ENCODE results near the gene LRRC4C. TPM values are rescaled to one million over a fixed set of nuclear protein-coding genes. Genes with fewer than 3 reads are reported as not detected.
"Not testable (repeated sequence)": the region's sequence is repeated elsewhere in the genome, so short reads cannot be mapped to it uniquely, and the experiment has no call there.

The LRRC4C gene
- total and polyA plus RNA-seq, 10 of the 15 experiments (the other 5 are each of a cell fraction or from before 2014, with no cell fraction given), result 1.5 TPM; not detected in 9

- H3K36me3 ChIP-seq (ENCODE audit: control insufficient read depth in 2 of 2, insufficient read depth in 2 of 2, low read length in 1 of 2), result no peaks in the 10 kb centered on the region
- H4K20me1 ChIP-seq (ENCODE audit: control insufficient read depth, insufficient read depth), result no peaks in the 10 kb centered on the region
- no peaks in the 10 kb centered on the region; the same call in 2 of the 3 replicates for H3K9me3 ChIP-seq (replicated peaks; ENCODE audit: control insufficient read depth, insufficient read depth, low read length)
- no peaks in the 10 kb centered on the region for H3K27me3 ChIP-seq (replicated peaks in 1 of 2; ENCODE audit: control insufficient read depth in 2 of 2, insufficient read depth in 2 of 2, low read length in 1 of 2)
- ATAC-seq, result no peak
- in situ Hi-C loops (cut with MboI), result no loop called here
- RAD21 ChIA-PET (ENCODE audit: unreplicated experiment), result no interaction called here
- no peak overlapping the region for H2AFZ ChIP-seq (ENCODE audit: control insufficient read depth, low read depth, low read length)
- no peak overlapping the region for H3K27ac ChIP-seq (ENCODE audit: control insufficient read depth, insufficient read depth)
- 13% methylated on average over 3 of the region's 3 CpGs for WGBS (ENCODE audit: insufficient coverage, insufficient replicate concordance, low lambda C conversion rate, missing lambda C conversion rate)
- no peaks in the 10 kb centered on the region for H3K4me1 ChIP-seq (ENCODE audit: control insufficient read depth, insufficient read depth, low read length)
- no TSS peak for BruUV-seq (replicated peaks)
- SMC1A ChIA-PET (ENCODE audit: uncharacterized antibody, unreplicated experiment), result interaction anchor here (0.6 to 0.9 kb wide), 2 partner anchors 9 to 17 kb away, joined by 3 read pairs; no protein-coding TSS in a partner anchor
- no peak for TF ChIP-seq KDM1A (IDR thresholded peaks at IDR 0.05; ENCODE audit: borderline replicate concordance)
- no peak for TF ChIP-seq EZH2 (IDR thresholded peaks at IDR 0.05; ENCODE audit: borderline replicate concordance, control insufficient read depth, low read depth, low read length)
- no peak for TF ChIP-seq SPI1 (IDR thresholded peaks at IDR 0.05; ENCODE audit: borderline replicate concordance, insufficient read depth, low read depth, low read length)
- TF ChIP-seq NFYB (IDR thresholded peaks at IDR 0.05; ENCODE audit: insufficient read depth, low read depth, low read length), result no peak
- CTCF ChIA-PET, result no interaction called here
- H3K4me2 ChIP-seq (ENCODE audit: control insufficient read depth, insufficient read depth), result no peak overlapping the region
- POLR2A ChIA-PET, result no interaction called here
- no peak overlapping the region for H3K9ac ChIP-seq (ENCODE audit: control insufficient read depth, insufficient read depth, low read length)
- intact Hi-C loops (cut with micrococcal nuclease; ENCODE audit: unreplicated experiment), result no loop called here
- no peaks in the 10 kb centered on the region for H3K79me2 ChIP-seq (ENCODE audit: control insufficient read depth, insufficient read depth, low read length)
- DNase-seq (ENCODE audit: low read depth, low spot score), result no peak
- no peak for FAIRE-seq
- H3K4me3 ChIP-seq, result no peak overlapping the region
Measured at GRCh38 chr11:40867991-40868632, 591.3 kb downstream of the LRRC4C start.

GRCh38 chr11:40857754-40858153 is 601.7 kb downstream of the LRRC4C start:
- CTCF ChIA-PET; intact Hi-C loops (cut with micrococcal nuclease; ENCODE audit: unreplicated experiment); ATAC-seq; SMC1A ChIA-PET (ENCODE audit: uncharacterized antibody, unreplicated experiment); H3K9me3 ChIP-seq (replicated peaks; ENCODE audit: control insufficient read depth, insufficient read depth, low read length); RAD21 ChIA-PET (ENCODE audit: unreplicated experiment); H3K4me2 ChIP-seq (ENCODE audit: control insufficient read depth, insufficient read depth); in situ Hi-C loops (cut with MboI); DNase-seq (ENCODE audit: low read depth, low spot score); BruUV-seq (replicated peaks); H4K20me1 ChIP-seq (ENCODE audit: control insufficient read depth, insufficient read depth); H3K27me3 ChIP-seq (replicated peaks in 1 of 2; ENCODE audit: control insufficient read depth in 2 of 2, insufficient read depth in 2 of 2, low read length in 1 of 2); H3K4me3 ChIP-seq; H3K27ac ChIP-seq (ENCODE audit: control insufficient read depth, insufficient read depth); H2AFZ ChIP-seq (ENCODE audit: control insufficient read depth, low read depth, low read length); FAIRE-seq; H3K36me3 ChIP-seq (ENCODE audit: control insufficient read depth in 2 of 2, insufficient read depth in 2 of 2, low read length in 1 of 2); H3K79me2 ChIP-seq (ENCODE audit: control insufficient read depth, insufficient read depth, low read length); POLR2A ChIA-PET; H3K9ac ChIP-seq (ENCODE audit: control insufficient read depth, insufficient read depth, low read length); H3K4me1 ChIP-seq (ENCODE audit: control insufficient read depth, insufficient read depth, low read length): not testable (repeated sequence)
- WGBS (ENCODE audit: insufficient coverage, insufficient replicate concordance, low lambda C conversion rate, missing lambda C conversion rate), result 0% methylated on average over 1 of the region's 1 CpG
